NCI-H2029 treated with DMSO at 0.1 percent for 48 hours (cell line): ENCODE measurements around the gene GABRB3.
A peak's percentile ranks its signal among the peaks of the same experiment; 100 is the strongest.
"Not testable (repeated sequence)": the region's sequence is repeated elsewhere in the genome, so short reads cannot be mapped to it uniquely, and the experiment has no call there.

ENCODE experiments used
- DNase-seq: peaks from one replicate; lab custom pipeline; 2025; lab: John Stamatoyannopoulos, UW

Gene GABRB3

DNA sequence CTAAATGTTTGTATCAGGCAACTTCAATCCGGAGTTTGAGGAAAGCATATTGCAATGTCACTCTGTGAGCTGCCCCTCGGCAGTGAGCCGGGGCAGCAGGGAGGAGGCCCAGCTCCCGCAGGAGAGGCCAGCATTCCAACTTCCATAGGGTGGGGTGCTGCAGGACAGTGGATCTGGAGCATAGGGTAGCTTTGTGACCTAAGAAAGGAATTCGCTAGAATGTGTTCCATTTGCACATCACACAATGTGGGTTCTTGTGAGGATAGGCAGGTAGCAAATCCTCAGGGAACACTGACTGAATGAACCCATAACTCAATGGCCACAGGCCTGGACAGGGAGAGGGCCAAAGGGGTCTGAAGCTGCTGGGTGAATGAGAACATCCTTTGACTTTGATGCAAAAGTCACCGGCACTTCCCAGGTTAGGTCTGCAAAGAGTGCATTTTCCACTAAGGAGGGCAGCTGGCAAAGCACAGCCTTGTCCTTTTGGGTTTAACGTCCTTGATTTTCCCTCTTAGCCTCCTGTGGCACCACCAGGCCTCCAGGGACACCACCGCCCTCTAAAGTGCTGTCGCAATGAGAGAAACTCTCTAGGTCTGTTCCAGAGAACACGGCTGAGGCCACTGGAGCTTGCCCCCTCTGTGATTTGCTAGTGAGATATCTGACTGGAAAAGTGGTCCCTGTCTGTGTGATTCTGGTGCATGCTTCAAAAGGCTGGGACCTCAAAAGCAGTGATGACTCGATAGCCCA is 36.2 kb downstream of the GABRB3 start:
- DNase-seq, result no peak

GRCh38 chr15:26731965-26732364 is 40.9 kb downstream of the GABRB3 start:
- DNase-seq, result no peak

- peak; percentile 15 for DNase-seq
Measured at GRCh38 chr15:26729581-26729980, 43.3 kb downstream of the GABRB3 start.

DNA sequence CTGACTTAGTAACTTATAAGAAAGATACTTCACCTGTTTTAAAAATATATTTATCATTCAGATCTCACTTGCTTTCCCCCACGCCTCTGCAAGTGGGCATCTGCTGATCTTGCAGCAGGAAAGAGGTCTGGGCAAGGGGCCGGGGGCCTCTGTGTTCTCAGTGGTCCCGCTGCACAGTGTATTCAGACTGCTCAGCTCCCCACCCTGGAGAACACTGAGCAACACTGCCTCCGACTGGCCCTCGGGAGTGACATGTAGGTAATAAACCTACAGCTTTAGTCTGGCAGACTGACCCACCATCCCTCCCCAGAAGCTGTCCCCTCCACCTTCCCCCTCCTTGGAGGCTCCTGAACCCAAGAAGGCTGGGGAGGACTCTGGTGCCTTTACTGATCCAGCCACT is 43.8 kb downstream of the GABRB3 start:
- DNase-seq, result no peak

- no peak for DNase-seq
Measured at GRCh38 chr15:26724381-26725150, 48.3 kb downstream of the GABRB3 start.

- DNase-seq, result no peak
Measured at GRCh38 chr15:26722621-26723160, 50.2 kb downstream of the GABRB3 start.

DNA sequence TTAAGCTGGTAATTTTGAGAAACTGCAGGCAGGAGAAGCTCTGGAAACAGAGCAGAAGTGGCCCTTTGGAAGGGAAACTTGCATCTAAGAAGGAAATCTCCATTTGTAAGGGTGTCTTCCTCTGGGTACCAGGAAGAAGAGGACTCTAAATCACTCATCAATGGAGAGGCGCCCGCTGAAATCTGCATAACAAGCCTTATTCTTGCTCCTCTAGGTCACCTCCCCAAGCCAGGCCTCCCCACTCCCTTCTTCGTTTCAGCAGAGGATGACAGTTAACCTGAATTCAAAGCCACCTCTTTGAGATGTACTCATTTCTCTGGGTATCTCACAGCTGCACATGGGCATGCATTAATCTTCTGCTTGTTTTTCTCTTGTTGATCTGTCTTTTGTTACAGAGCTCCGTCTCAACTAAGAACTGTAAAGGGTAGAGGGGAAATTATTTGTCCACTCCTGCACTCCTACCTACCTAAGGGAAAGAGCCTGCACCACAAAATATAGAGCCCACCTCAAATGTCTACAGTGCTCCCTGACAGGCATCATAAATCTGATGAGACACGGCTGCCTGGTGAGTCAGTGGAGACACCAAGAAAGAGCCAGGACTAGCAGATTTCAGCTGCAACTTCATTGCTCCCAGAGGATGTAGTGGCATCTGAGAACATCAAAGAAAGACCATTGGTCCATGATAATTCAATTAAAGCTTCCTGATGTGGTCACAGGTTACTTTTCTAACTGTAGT is 51.5 kb downstream of the GABRB3 start:
- no peak for DNase-seq

GRCh38 chr15:26720546-26720945 is 52.3 kb downstream of the GABRB3 start:
- DNase-seq, result no peak

DNA sequence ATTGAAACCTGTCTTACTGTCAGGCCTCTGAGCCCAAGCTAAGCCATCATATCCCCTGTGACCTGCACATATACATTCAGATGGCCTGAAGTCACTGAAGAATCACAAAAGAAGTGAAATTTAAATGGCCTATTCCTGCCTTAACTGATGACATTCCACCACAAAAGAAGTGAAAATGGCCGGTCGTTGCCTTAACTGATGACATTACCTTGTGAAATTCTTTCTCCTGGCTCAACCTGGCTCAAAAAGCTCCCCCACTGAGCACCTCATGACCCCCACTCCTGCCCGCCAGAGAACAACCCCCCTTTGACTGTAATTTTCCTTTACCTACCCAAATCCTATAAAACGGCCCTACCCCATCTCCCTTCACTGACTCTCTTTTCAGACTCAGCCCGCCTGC is 53.0 kb downstream of the GABRB3 start:
- DNase-seq, result not testable (repeated sequence)

- no peak for DNase-seq
Measured at GRCh38 chr15:26716069-26716468, 56.8 kb downstream of the GABRB3 start.

- DNase-seq, result no peak
Measured at GRCh38 chr15:26713498-26713897, 59.4 kb downstream of the GABRB3 start.

- no peak for DNase-seq
Measured at GRCh38 chr15:26712335-26712734, 60.5 kb downstream of the GABRB3 start.

DNA sequence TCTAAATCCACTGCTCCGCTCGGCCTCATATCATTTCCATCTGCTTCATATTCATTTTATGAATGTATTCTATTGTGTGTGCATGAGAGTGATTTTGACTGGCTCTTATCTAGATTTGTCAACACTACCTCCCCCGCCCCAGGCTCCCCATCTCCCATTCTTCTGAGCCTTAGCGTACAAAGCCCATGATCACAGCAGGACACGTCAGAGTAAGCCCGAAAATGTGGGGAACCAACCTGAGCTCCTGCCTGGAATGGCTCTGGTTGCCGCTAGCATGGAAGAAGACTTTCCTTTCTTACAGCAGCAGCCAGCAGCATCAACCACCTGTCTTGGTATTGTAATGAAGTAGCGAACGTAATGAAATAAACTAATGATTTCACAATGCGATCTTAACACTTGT is 61.4 kb downstream of the GABRB3 start:
- DNase-seq, result no peak

GRCh38 chr15:26702381-26702780 is 70.5 kb downstream of the GABRB3 start:
- DNase-seq, result peak; percentile 61

DNA sequence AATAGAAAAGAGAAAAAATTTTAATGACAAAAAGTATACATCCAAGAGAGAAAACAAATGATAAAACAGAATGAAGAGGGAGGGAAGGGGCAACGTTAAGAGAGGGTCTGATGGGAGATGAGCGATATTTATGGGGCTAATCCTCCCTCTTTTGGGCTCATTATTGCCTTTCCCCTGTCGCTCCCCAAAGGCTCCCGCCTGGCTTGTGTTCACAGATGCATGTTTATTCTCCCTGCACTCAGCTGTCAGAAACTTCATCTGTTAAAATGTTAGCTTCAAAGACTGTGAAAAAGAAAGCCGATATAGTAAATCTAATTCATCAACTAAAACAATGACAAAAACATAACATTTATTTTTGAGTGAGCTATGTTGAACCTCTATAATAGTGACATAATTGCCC is 74.3 kb downstream of the GABRB3 start:
- no peak for DNase-seq

DNA sequence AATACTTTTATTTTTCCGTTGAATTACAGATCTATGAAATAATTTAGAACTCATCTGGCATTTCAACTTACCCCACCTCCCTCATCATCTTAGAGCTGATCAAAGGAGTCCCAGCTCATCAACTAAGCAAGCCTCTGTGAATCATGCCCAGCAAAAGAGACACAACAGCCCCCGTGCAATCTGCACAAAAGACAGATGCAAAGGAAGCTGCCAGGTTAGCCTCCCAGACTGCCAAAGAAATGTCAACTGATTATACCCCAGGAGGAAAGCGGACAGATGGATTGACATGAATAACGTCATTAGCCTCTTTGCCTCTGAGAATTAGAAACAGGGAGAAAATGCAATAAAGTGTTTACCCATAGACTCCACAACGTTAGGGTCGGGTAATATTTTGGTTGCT is 75.0 kb downstream of the GABRB3 start:
- DNase-seq, result no peak

- DNase-seq, result no peak
Measured at GRCh38 chr15:26691249-26691648, 81.6 kb downstream of the GABRB3 start.

DNA sequence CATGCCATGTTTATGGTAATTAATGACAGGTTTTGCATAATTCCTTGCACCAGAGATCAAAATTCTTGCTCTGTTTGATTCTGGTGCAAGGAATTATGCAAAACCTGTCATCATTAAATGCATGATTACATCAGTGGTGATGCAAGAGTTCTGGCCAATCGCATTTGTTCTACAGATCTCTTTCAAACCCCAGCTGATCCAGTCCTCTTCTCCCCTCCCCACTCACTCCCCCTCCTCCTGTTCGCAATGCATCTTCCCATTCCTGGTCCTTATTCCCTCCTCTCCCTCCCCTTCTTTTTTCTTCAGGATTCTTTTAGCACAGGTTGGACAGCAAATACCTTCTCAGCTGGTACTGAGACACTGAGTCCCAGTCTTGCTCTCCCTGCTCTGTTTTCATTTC is 82.1 kb downstream of the GABRB3 start:
- DNase-seq, result no peak

DNA sequence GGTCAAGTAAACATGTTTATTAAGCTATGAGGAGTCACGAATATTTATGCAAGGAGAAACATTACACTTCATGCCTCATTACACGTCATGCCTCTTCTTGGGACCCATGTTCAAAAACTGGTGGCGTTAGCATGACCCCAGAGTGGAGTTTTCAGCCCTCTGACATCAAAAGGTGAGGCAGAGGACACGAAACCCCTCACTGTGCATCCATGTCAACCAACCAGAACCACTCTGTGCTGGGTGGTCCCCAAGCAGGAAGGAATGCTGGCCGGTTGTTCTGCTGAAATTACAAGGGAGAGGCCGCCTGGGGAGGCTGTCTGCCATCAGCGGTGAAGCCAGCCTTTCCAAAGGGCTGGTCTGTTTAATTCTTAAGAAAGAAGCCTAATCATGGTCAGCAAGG is 83.4 kb downstream of the GABRB3 start:
- no peak for DNase-seq

DNA sequence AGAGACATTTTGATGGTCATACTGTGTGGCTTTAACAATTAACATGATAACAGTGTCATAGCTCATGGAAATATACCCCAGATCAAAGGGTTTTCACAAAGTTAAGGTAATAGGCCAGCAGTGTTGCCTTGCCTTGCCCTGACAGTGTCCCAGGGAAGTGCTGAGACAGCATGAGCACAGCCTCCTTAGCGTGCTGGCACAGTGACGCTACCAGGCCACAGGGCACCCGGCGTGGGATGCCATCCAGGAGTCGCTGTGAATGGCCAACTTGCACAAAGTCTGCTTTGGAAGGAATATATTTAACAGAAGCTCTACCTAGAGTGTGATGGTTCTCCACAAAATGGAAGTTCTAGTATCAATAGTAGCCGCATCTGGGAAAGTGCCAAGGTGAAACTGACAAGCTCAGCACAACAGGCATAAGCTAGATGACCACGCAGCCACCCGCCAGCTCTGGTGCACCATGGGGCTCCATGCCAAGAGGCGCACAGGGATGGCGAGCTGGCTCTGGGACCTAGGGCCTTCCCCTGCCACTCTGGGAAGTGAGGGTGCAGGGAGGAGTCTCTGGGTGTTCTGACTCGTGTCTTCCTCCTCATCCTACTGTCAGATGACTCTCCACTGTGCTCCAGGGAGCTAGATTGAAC is 86.2 kb downstream of the GABRB3 start:
- no peak for DNase-seq

DNA sequence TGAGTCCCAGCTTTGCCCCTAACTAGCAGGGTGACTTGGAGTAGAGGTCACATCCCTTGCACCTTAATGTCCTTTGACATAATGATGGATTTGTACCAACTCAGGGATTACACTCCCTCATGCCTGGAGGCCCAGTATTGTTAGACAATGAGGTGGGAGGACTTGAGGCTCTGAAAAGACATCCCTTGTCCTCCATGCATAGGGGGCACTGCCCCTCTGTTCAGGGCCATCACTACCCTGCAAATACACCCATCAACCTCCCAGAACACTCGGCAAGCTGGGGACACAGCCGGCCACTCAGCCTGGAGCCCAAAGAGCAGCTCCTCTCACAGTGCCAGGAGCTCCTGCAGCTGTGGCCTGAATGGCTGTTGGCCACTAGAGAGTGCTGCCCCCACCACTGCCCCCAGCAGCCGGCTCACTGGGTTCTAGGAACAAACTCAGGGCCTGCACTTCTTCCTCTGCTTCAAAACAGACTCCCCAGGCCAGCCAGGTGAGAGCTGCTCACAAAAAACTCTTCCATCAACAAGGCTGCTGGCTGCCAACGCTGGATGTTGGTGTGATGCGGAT is 90.2 kb downstream of the GABRB3 start:
- DNase-seq, result no peak

GRCh38 chr15:26679927-26680326 is 92.9 kb downstream of the GABRB3 start:
- DNase-seq, result no peak
